Measurements from ENCODE around the gene TP53.
A peak's percentile ranks its signal among the peaks of the same experiment; 100 is the strongest.

Gene TP53

DNA sequence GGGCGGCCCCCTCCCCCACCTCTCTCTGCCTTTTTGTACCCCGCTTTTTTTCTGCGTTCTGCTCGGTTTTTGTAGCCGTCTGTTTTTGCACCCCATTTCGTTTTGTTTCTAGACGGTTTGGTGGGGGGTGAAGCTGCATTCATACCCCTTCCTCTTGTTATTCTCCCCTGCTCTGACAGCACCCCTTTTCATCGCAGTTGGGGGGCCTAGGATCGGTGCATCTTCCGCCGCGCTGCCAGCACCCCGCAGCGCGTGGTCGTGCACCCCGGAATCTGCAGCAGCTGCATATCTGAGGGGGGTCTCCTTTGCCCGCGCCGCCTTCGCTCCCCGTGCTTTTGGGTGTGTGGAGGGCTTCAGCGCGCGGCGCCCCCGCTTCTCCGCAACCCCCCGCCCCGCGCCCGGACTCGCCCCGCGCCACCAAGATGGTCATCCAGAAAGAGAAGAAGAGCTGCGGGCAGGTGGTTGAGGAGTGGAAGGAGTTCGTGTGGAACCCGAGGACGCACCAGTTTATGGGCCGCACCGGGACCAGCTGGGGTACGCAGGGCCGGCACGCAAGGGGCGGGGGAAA lies 36.1 kb downstream of the TP53 start:
- H3K4me3 ChIP-seq (ENCODE audit: insufficient read depth in 1 of 2, low read depth in 1 of 2, low read length in 2 of 2), result peak overlapping the region; percentile 24 to 63
- peak overlapping the region; percentile 61 to 80 for H3K23ac ChIP-seq (ENCODE audit: low read length in 2 of 2)
- no peaks in the 10 kb centered on the region for H3K36me3 ChIP-seq (ENCODE audit: control insufficient read depth in 1 of 2, insufficient read depth in 2 of 2, low read depth in 1 of 2, low read length in 2 of 2)
- H2BK5ac ChIP-seq (ENCODE audit: low read depth, low read length, poor library complexity, severe bottlenecking), result no peak overlapping the region
- H3K27me3 ChIP-seq (ENCODE audit: control insufficient read depth in 1 of 2, insufficient read depth in 1 of 2, low read length in 2 of 2), result peaks cover 70 to 76% of the 10 kb centered on the region in 2 experiments
- H2AK5ac ChIP-seq (ENCODE audit: low read length, severe bottlenecking), result no peak overlapping the region
- H3K79me1 ChIP-seq (replicated peaks; ENCODE audit: low read length, poor library complexity, severe bottlenecking), result no peaks in the 10 kb centered on the region
- no peak overlapping the region for H3K4ac ChIP-seq (ENCODE audit: low read depth in 1 of 2, low read length in 2 of 2)
- no peak overlapping the region for H3K14ac ChIP-seq (ENCODE audit: low read length in 2 of 2)
- peak overlapping the region; percentile 10 for H2AFZ ChIP-seq (ENCODE audit: low read depth, low read length)
- H3K4me1 ChIP-seq (ENCODE audit: control insufficient read depth, insufficient read depth, low read depth, low read length), result peaks cover 20% of the 10 kb centered on the region
- H3K9ac ChIP-seq (ENCODE audit: low read length), result no peak overlapping the region
- no peaks in the 10 kb centered on the region for H3K9me3 ChIP-seq (ENCODE audit: control insufficient read depth, low read length)
- peak overlapping the region in 1 of 2 experiments; percentile 35 for H3K18ac ChIP-seq (ENCODE audit: low read depth in 1 of 2, low read length in 2 of 2)
- H2BK120ac ChIP-seq (ENCODE audit: low read depth, low read length), result peak overlapping the region; percentile 23
- H3K27ac ChIP-seq (ENCODE audit: low read length, poor library complexity, severe bottlenecking), result no peak overlapping the region
- no peak overlapping the region for H4K91ac ChIP-seq (ENCODE audit: low read length)
- no peak overlapping the region for H2BK12ac ChIP-seq (ENCODE audit: low read length in 2 of 2)
- H3K4me2 ChIP-seq (ENCODE audit: low read length, poor library complexity, severe bottlenecking), result peak overlapping the region; percentile 84
- under 1% methylated on average over 38 of the region's 45 CpGs for WGBS
- no peak overlapping the region for H4K8ac ChIP-seq (ENCODE audit: low read length)
- no peak for DNase-seq
- peak overlapping the region; percentile 40 for H2BK15ac ChIP-seq (ENCODE audit: low read depth, poor library complexity, severe bottlenecking)

DNA sequence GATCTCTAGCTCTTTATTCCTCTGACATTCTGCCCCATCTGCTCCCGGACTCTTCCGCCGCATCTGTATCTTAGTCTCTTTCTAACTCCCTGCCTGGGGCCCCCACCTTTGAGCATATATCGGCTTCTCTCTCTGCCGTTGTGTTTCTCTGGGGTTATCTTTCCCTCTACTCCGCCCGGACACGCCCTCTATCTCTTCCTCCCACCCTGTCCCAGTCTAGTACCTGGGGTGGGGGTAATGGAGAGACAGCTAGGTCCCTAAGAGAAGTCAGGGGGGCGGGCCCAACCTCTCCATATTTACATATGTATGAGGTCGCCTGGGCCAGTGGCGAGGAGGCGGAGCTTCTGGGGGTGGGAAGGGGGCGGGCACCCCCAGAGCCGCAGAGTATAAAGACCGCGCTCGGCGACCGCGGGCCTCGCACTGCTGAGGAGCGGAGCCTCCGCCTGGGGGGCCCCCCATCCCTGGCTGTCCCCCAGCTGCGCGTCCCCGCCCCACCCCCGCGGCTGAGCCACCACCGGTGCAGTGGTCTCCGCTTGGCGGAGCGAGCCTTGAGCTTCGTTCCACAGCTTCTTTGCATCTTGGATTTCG lies 36.7 kb downstream of the TP53 start, which contains the start of gene ATP1B2:
Gene ATP1B2, plus strand, starts transcription at position 418 of the 588 bp plus-strand sequence. CDS start 593 bp downstream, outside the sequence.
- peak within 1 kb of the TSS; percentile 31 for H2AFZ ChIP-seq (ENCODE audit: low read depth, low read length)
- no peak within 1 kb of the TSS for H2AK5ac ChIP-seq (ENCODE audit: low read length, severe bottlenecking)

DNA sequence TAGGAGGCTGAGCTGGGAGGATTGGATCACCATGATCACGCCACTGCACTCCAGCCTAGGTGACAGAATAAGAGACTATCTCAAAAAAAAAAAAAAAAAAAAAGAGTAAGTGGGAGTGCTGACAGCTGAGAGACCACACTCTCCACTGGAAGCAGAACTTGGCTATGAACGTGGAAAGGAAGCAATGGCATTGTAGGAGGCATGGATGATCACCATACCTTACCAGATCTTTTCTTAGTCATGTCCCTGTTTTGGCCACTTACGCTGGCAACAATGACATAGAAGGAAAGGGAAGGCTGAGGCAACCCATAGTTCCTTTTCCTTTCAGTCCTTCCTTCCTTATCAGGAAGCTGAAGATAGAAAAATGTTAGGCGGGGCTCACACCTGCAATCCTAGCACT lies 40.3 kb downstream of the TP53 start:
- no peak overlapping the region for H3K14ac ChIP-seq (ENCODE audit: low read length in 2 of 2)
- no peak for DNase-seq
- no peak overlapping the region for H3K23ac ChIP-seq (ENCODE audit: low read length in 2 of 2)
- no peak overlapping the region for H4K91ac ChIP-seq (ENCODE audit: low read length)
- no peak overlapping the region for H2AK5ac ChIP-seq (ENCODE audit: low read length, severe bottlenecking)
- no peak overlapping the region for H3K18ac ChIP-seq (ENCODE audit: low read depth in 1 of 2, low read length in 2 of 2)
- H2BK5ac ChIP-seq (ENCODE audit: low read depth, low read length, poor library complexity, severe bottlenecking), result no peak overlapping the region
- peaks cover 20% of the 10 kb centered on the region for H3K4me1 ChIP-seq (ENCODE audit: control insufficient read depth, insufficient read depth, low read depth, low read length)
- H2AFZ ChIP-seq (ENCODE audit: low read depth, low read length), result no peak overlapping the region
- no peaks in the 10 kb centered on the region for H3K9me3 ChIP-seq (ENCODE audit: control insufficient read depth, low read length)
- H3K36me3 ChIP-seq (ENCODE audit: control insufficient read depth in 1 of 2, insufficient read depth in 2 of 2, low read depth in 1 of 2, low read length in 2 of 2), result no peaks in the 10 kb centered on the region
- H3K4ac ChIP-seq (ENCODE audit: low read depth in 1 of 2, low read length in 2 of 2), result no peak overlapping the region
- H2BK120ac ChIP-seq (ENCODE audit: low read depth, low read length), result no peak overlapping the region
- H3K79me1 ChIP-seq (replicated peaks; ENCODE audit: low read length, poor library complexity, severe bottlenecking), result no peaks in the 10 kb centered on the region
- no peak overlapping the region for H3K4me2 ChIP-seq (ENCODE audit: low read length, poor library complexity, severe bottlenecking)
- WGBS, result 92% methylated on average over 3 of the region's 4 CpGs
- no peak overlapping the region for H2BK12ac ChIP-seq (ENCODE audit: low read length in 2 of 2)
- H3K27me3 ChIP-seq (ENCODE audit: control insufficient read depth in 1 of 2, insufficient read depth in 1 of 2, low read length in 2 of 2), result peaks cover 45 to 54% of the 10 kb centered on the region in 2 experiments
- H2BK15ac ChIP-seq (ENCODE audit: low read depth, poor library complexity, severe bottlenecking), result no peak overlapping the region
- H3K27ac ChIP-seq (ENCODE audit: low read length, poor library complexity, severe bottlenecking), result no peak overlapping the region
- no peak overlapping the region for H3K9ac ChIP-seq (ENCODE audit: low read length)
- H4K8ac ChIP-seq (ENCODE audit: low read length), result no peak overlapping the region
- H3K4me3 ChIP-seq (ENCODE audit: insufficient read depth in 1 of 2, low read depth in 1 of 2, low read length in 2 of 2), result no peak overlapping the region

More for the DNA sequence above, 36.7 kb downstream of the TP53 start, which contains the start of gene ATP1B2:
- peak; percentile 56 for DNase-seq
- H3K79me1 ChIP-seq (replicated peaks; ENCODE audit: low read length, poor library complexity, severe bottlenecking), result no peaks in the 10 kb centered on the region
- no peak within 1 kb of the TSS for H3K27ac ChIP-seq (ENCODE audit: low read length, poor library complexity, severe bottlenecking)
- peak within 1 kb of the TSS in 1 of 2 experiments; percentile 35 for H3K18ac ChIP-seq (ENCODE audit: low read depth in 1 of 2, low read length in 2 of 2)
- H3K4me3 ChIP-seq (ENCODE audit: insufficient read depth in 1 of 2, low read depth in 1 of 2, low read length in 2 of 2), result peak within 1 kb of the TSS; percentile 24 to 66
- no peak within 1 kb of the TSS for H3K9ac ChIP-seq (ENCODE audit: low read length)
- H3K27me3 ChIP-seq (ENCODE audit: control insufficient read depth in 1 of 2, insufficient read depth in 1 of 2, low read length in 2 of 2), result peaks cover 69 to 76% of the 10 kb centered on the region in 2 experiments
- no peak within 1 kb of the TSS for H2BK5ac ChIP-seq (ENCODE audit: low read depth, low read length, poor library complexity, severe bottlenecking)
- no peaks in the 10 kb centered on the region for H3K36me3 ChIP-seq (ENCODE audit: control insufficient read depth in 1 of 2, insufficient read depth in 2 of 2, low read depth in 1 of 2, low read length in 2 of 2)
- H2BK120ac ChIP-seq (ENCODE audit: low read depth, low read length), result peak within 1 kb of the TSS; percentile 23
- peaks cover 20% of the 10 kb centered on the region for H3K4me1 ChIP-seq (ENCODE audit: control insufficient read depth, insufficient read depth, low read depth, low read length)
- H2BK12ac ChIP-seq (ENCODE audit: low read length in 2 of 2), result no peak within 1 kb of the TSS
- H3K9me3 ChIP-seq (ENCODE audit: control insufficient read depth, low read length), result no peaks in the 10 kb centered on the region
- peak within 1 kb of the TSS; percentile 61 to 80 for H3K23ac ChIP-seq (ENCODE audit: low read length in 2 of 2)
- H3K14ac ChIP-seq (ENCODE audit: low read length in 2 of 2), result no peak within 1 kb of the TSS
- under 1% methylated on average over 28 of the region's 34 CpGs for WGBS
- no peak within 1 kb of the TSS for H4K91ac ChIP-seq (ENCODE audit: low read length)
- peak within 1 kb of the TSS; percentile 40 for H2BK15ac ChIP-seq (ENCODE audit: low read depth, poor library complexity, severe bottlenecking)
- peak within 1 kb of the TSS; percentile 84 for H3K4me2 ChIP-seq (ENCODE audit: low read length, poor library complexity, severe bottlenecking)
- no peak within 1 kb of the TSS for H4K8ac ChIP-seq (ENCODE audit: low read length)
- H3K4ac ChIP-seq (ENCODE audit: low read depth in 1 of 2, low read length in 2 of 2), result no peak within 1 kb of the TSS

DNA sequence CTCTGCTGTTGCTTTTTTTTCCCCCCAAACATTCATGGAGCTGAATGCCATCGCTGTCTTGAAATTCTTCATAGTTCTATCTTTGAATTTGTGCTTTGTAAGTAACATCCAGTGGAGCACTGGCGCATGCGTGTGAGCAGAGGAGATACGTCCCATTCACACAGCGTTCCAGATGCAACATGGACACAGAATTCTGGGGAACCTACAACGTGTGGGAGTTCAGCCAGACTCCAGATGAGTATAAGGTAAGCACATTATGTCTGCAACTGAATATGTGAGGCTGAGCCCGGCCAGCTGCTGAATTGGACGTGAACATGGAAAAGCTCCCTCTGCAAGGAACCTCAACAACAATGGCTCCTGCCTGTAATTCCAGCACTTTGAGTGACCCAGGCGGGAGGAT lies 40.8 kb downstream of the TP53 start:
- Histone ChIP-seq H3K27ac (ENCODE audit: low read length, poor library complexity, severe bottlenecking) (no peak overlapping the region), H4K8ac (ENCODE audit: low read length) (no peak overlapping the region), H2BK120ac (ENCODE audit: low read depth, low read length) (no peak overlapping the region), H3K9ac (ENCODE audit: low read length) (no peak overlapping the region), H3K4me3 (ENCODE audit: insufficient read depth in 1 of 2, low read depth in 1 of 2, low read length in 2 of 2) (no peak overlapping the region), H4K91ac (ENCODE audit: low read length) (no peak overlapping the region), H3K23ac (ENCODE audit: low read length in 2 of 2) (no peak overlapping the region), H3K4ac (ENCODE audit: low read depth in 1 of 2, low read length in 2 of 2) (no peak overlapping the region), H3K9me3 (ENCODE audit: control insufficient read depth, low read length) (no peaks in the 10 kb centered on the region), H3K4me2 (ENCODE audit: low read length, poor library complexity, severe bottlenecking) (no peak overlapping the region), H2BK12ac (ENCODE audit: low read length in 2 of 2) (no peak overlapping the region), H2BK15ac (ENCODE audit: low read depth, poor library complexity, severe bottlenecking) (no peak overlapping the region), H3K79me1 (replicated peaks; ENCODE audit: low read length, poor library complexity, severe bottlenecking) (no peaks in the 10 kb centered on the region), H2BK5ac (ENCODE audit: low read depth, low read length, poor library complexity, severe bottlenecking) (no peak overlapping the region), H3K27me3 (ENCODE audit: control insufficient read depth in 1 of 2, insufficient read depth in 1 of 2, low read length in 2 of 2) (peaks cover 41 to 49% of the 10 kb centered on the region in 2 experiments), H3K36me3 (ENCODE audit: control insufficient read depth in 1 of 2, insufficient read depth in 2 of 2, low read depth in 1 of 2, low read length in 2 of 2) (no peaks in the 10 kb centered on the region), H2AK5ac (ENCODE audit: low read length, severe bottlenecking) (no peak overlapping the region), H3K18ac (ENCODE audit: low read depth in 1 of 2, low read length in 2 of 2) (no peak overlapping the region), H3K4me1 (ENCODE audit: control insufficient read depth, insufficient read depth, low read depth, low read length) (peaks cover 16% of the 10 kb centered on the region), H3K14ac (ENCODE audit: low read length in 2 of 2) (no peak overlapping the region), H2AFZ (ENCODE audit: low read depth, low read length) (no peak overlapping the region)
- no peak for DNase-seq
- 76% methylated on average over 9 of the region's 9 CpGs for WGBS
